Hepatocyte (in vitro differentiated cells): ENCODE data around the gene C20orf141. TPM values are rescaled to one million over a fixed set of nuclear protein-coding genes. Genes with fewer than 3 reads are reported as not detected.

Experiments used
- DNase-seq: peaks from one replicate; pipeline ENCODE4 v3.0.0-alpha.2; 2016; ENCODE audit warnings: low spot score
- H2AFZ ChIP-seq: fragments of 200-600 bp; sonication (generic); 2 replicates; pipeline ENCODE4 v1.6.0; 2016; ENCODE audit warnings: antibody characterized with exemption, mild to moderate bottlenecking
- H3K27ac ChIP-seq: fragments of 200-600 bp; sonication (generic); 2 replicates; pipeline ENCODE4 v1.5.1; 2016; ENCODE audit warnings: mild to moderate bottlenecking
- H3K27me3 ChIP-seq: fragments of 200-600 bp; sonication (generic); 2 replicates; pipeline ENCODE4 v1.6.1; 2016
- H3K36me3 ChIP-seq: fragments of 200-600 bp; sonication (generic); replicated peaks from 2 replicates; pipeline ENCODE4 v1.5.1; 2016; ENCODE audit warnings: low read depth; ENCODE audit not compliant: insufficient read depth
- H3K4me1 ChIP-seq: fragments of 200-600 bp; sonication (generic); 2 replicates; pipeline ENCODE4 v1.5.1; 2016; ENCODE audit warnings: mild to moderate bottlenecking, moderate library complexity; ENCODE audit not compliant: insufficient read depth
- H3K4me2 ChIP-seq: fragments of 200-600 bp; sonication (generic); 2 replicates; pipeline ENCODE4 v1.6.0; 2016
- H3K4me3 ChIP-seq: fragments of 200-600 bp; sonication (generic); 2 replicates; pipeline ENCODE4 v1.5.1; 2016; ENCODE audit warnings: mild to moderate bottlenecking
- H3K79me2 ChIP-seq: fragments of 200-600 bp; sonication (generic); 2 replicates; pipeline ENCODE4 v1.6.0; 2017; ENCODE audit warnings: mild to moderate bottlenecking
- H3K9me2 ChIP-seq: fragments of 200-600 bp; sonication (generic); replicated peaks from 2 replicates; pipeline ENCODE4 v1.6.0; 2017; ENCODE audit warnings: mild to moderate bottlenecking; ENCODE audit not compliant: insufficient read depth
- H3K9me3 ChIP-seq: fragments of 200-600 bp; sonication (generic); 2 replicates; pipeline ENCODE4 v1.5.1; 2016; ENCODE audit warnings: low read depth, mild to moderate bottlenecking
- H4K20me1 ChIP-seq: fragments of 200-600 bp; sonication (generic); 2 replicates; pipeline ENCODE4 v1.6.0; 2016; ENCODE audit warnings: mild to moderate bottlenecking; ENCODE audit not compliant: insufficient read depth, poor library complexity, severe bottlenecking
- CTCF ChIP-seq: fragments of 200-600 bp; sonication (generic); IDR thresholded peaks from 2 replicates; pipeline ENCODE4 v1.5.1; 2016; ENCODE audit warnings: antibody characterized with exemption, mild to moderate bottlenecking; ENCODE audit not compliant: poor library complexity
- EZH2 ChIP-seq: fragments of 200-600 bp; sonication (generic); IDR thresholded peaks from 2 replicates; pipeline ENCODE4 v1.6.1; 2016; ENCODE audit warnings: antibody characterized with exemption, mild to moderate bottlenecking, borderline replicate concordance
- EZH2phosphoT487 ChIP-seq: fragments of 200-600 bp; sonication (generic); IDR thresholded peaks from one replicate; pipeline ENCODE4 v1.6.1; 2018; ENCODE audit warnings: antibody characterized with exemption, mild to moderate bottlenecking, low read depth, moderate library complexity; ENCODE audit not compliant: unreplicated experiment, severe bottlenecking
- WGBS: methylation state at CpG from one replicate; pipeline ENCODE4 v1.1.6; 2016; ENCODE audit warnings: low lambda C conversion rate; ENCODE audit errors: missing lambda C conversion rate; 5-methylcytosine and 5-hydroxymethylcytosine counted together
- polyA plus RNA-seq: library from polyadenylated mRNA; unstranded; fragments of >200 nt; fragmentation: Nextera tagmentation; extraction: Ambion mirVana; gene quantifications from 2 replicates; pipeline ENCODE4 v1.2.1, GENCODE V29; 2016
- total RNA-seq: library from RNA; depleted of rRNA; stranded (reverse); fragments of >200 nt; gene quantifications from 2 replicates; pipeline ENCODE4 v1.2.3, GENCODE V29; 2014

C20orf141 gene
- total and polyA plus RNA-seq, 2 experiments from 2014 or later, result not detected

DNA sequence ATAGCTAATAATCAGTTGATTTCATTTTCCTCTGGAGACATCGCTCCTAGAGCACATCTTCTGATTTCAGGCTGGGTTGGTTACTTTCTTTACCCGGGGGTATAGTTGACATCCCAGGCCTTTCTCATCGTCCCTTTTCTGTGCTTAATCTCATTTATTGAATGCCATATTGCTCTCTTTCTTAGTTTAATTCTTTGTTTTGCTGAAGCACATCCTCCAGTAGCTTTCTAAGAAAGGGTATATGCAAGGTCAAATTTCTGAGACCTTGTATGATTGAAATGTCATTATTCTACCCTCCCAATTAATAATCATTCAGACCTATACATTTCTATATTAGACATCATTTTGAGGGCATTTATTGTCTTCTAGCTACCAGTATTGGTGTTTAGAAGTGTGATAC lies 2.6 kb upstream of the C20orf141 start:
- H3K36me3 ChIP-seq, result no peaks in the 10 kb centered on the region
- 90% methylated on average over 3 of the region's 3 CpGs for WGBS

DNA sequence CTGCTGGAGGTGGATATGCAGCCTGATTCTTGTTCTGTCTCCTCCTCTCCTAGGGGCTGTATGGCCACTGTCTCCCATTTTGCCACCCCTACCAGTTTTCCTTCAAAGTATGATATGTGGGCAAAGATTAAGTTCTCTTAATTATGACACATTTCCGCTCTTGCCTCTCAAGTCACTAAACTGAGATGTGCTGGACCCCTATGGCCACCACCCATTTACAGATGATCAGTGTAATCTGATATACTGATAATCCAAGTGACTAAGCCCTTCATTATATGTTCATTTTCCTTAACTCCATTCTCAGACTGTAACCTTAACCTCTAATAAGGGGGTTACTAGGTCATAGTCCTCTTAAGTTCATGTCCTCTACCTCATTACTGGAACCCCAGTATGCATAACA lies 711 bp upstream of the C20orf141 start:
- no peak for DNase-seq
- no peak overlapping the region for H3K4me2 ChIP-seq
- no peak overlapping the region for H2AFZ ChIP-seq
- H3K79me2 ChIP-seq, result no peaks in the 10 kb centered on the region
- no peaks in the 10 kb centered on the region for H3K36me3 ChIP-seq
- 86% methylated on average over 1 of the region's 1 CpG for WGBS
- H3K9me3 ChIP-seq, result no peaks in the 10 kb centered on the region
- H4K20me1 ChIP-seq, result no peaks in the 10 kb centered on the region
- peaks cover 4% of the 10 kb centered on the region for H3K4me1 ChIP-seq
- no peaks in the 10 kb centered on the region for H3K9me2 ChIP-seq
- H3K4me3 ChIP-seq, result no peak overlapping the region
- peaks cover under 1% of the 10 kb centered on the region for H3K27me3 ChIP-seq
- TF ChIP-seq EZH2phosphoT487 (no peak), EZH2 (no peak), CTCF (no peak)
- no peak overlapping the region for H3K27ac ChIP-seq

More for the DNA sequence above, 2.6 kb upstream of the C20orf141 start:
- no peak overlapping the region for H3K4me2 ChIP-seq
- no peak for DNase-seq
- no peaks in the 10 kb centered on the region for H3K79me2 ChIP-seq
- no peak for TF ChIP-seq EZH2
- no peak for TF ChIP-seq EZH2phosphoT487
- no peak for TF ChIP-seq CTCF
- no peak overlapping the region for H3K4me3 ChIP-seq
- H2AFZ ChIP-seq, result no peak overlapping the region
- H3K27ac ChIP-seq, result no peak overlapping the region
- H3K4me1 ChIP-seq, result peaks cover 4% of the 10 kb centered on the region
- no peaks in the 10 kb centered on the region for H3K9me2 ChIP-seq
- no peaks in the 10 kb centered on the region for H4K20me1 ChIP-seq
- no peaks in the 10 kb centered on the region for H3K9me3 ChIP-seq
- H3K27me3 ChIP-seq, result peaks cover 13% of the 10 kb centered on the region

DNA sequence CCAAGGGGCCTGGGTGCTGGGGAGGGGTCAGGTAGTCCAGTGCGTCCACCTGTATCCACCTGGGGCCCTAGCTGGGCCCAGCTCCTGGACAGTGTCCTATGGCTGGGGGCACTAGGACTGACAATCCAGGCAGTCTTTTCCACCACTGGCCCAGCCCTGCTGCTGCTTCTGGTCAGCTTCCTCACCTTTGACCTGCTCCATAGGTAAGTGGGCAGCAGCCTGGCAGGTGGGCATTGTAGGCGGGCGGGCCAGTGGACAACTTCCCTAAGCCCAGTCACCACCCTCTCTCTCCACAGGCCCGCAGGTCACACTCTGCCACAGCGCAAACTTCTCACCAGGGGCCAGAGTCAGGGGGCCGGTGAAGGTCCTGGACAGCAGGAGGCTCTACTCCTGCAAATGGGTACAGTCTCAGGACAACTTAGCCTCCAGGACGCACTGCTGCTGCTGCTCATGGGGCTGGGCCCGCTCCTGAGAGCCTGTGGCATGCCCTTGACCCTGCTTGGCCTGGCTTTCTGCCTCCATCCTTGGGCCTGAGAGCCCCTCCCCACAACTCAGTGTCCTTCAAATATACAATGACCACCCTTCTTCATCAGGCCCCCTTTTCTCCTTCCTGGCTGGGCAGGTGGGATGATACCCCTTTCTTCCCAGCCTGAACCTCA lies 584 bp downstream of the C20orf141 start:
- H3K79me2 ChIP-seq, result no peaks in the 10 kb centered on the region
- H4K20me1 ChIP-seq, result no peaks in the 10 kb centered on the region
- 86% methylated on average over 8 of the region's 8 CpGs for WGBS
- no peak overlapping the region for H2AFZ ChIP-seq
- DNase-seq, result no peak
- peaks cover 4% of the 10 kb centered on the region for H3K27me3 ChIP-seq
- H3K4me3 ChIP-seq, result no peak overlapping the region
- no peaks in the 10 kb centered on the region for H3K9me3 ChIP-seq
- H3K36me3 ChIP-seq, result no peaks in the 10 kb centered on the region
- H3K27ac ChIP-seq, result peak overlapping the region; percentile 46
- no peak overlapping the region for H3K4me2 ChIP-seq
- no peaks in the 10 kb centered on the region for H3K9me2 ChIP-seq
- H3K4me1 ChIP-seq, result peaks cover 12% of the 10 kb centered on the region
- TF ChIP-seq CTCF, result no peak
- TF ChIP-seq EZH2, result no peak
- no peak for TF ChIP-seq EZH2phosphoT487
